IMR-90 (cell line): Measurements from ENCODE around the gene PEX16. TPM values are rescaled to one million over a fixed set of nuclear protein-coding genes. Genes with fewer than 3 reads are reported as not detected.

Source experiments
- ATAC-seq: fragments of 200-7000 bp; cut with Tn5 transposase; 2 replicates; pipeline ENCODE4 v1.9.1; 2020; ENCODE audit warnings: low read depth, mild to moderate bottlenecking, moderate library complexity
- BruUV-seq: library from RNA; stranded (reverse); fragments of 400-500 nt; replicated peaks from 2 replicates; lab custom pipeline; 2021; lab: Mats Ljungman, UMichigan
- CTCF ChIA-PET: fragments of 300-600 bp; formaldehyde crosslinking; extraction: SDS; loops from one replicate; lab custom pipeline; 2021; ENCODE audit warnings: antibody characterized with exemption; lab: Yijun Ruan, JAX
- POLR2A ChIA-PET: fragments of 300-600 bp; sonication (Branson Sonifier 250); formaldehyde crosslinking; loops from one replicate; lab custom pipeline; 2022; ENCODE audit warnings: antibody characterized with exemption; ENCODE audit not compliant: unreplicated experiment; lab: Charles Lee
- DNase-seq: peaks from one replicate; pipeline ENCODE4 v3.0.0; 2013
- H2AFZ ChIP-seq: replicated peaks from 2 replicates; pipeline ENCODE3; 2013; ENCODE audit warnings: low read length, mild to moderate bottlenecking; ENCODE audit not compliant: poor library complexity
- H2AK5ac ChIP-seq: 2 replicates; pipeline ENCODE4 v1.6.1; 2013; ENCODE audit warnings: low read depth, low read length, inconsistent platforms
- H2AK9ac ChIP-seq: replicated peaks from 2 replicates; pipeline ENCODE3; 2013; ENCODE audit warnings: mild to moderate bottlenecking, low read depth, low read length, moderate library complexity; ENCODE audit not compliant: poor library complexity
- H2BK120ac ChIP-seq: 2 replicates; pipeline ENCODE4 v1.6.1; 2013; ENCODE audit warnings: low read depth, low read length, inconsistent platforms
- H2BK15ac ChIP-seq: 3 replicates; pipeline ENCODE4 v1.6.1; 2013; ENCODE audit warnings: low read depth, low read length, inconsistent platforms
- H2BK20ac ChIP-seq: 2 replicates; pipeline ENCODE4 v1.6.1; 2013; ENCODE audit warnings: low read depth, mild to moderate bottlenecking, inconsistent platforms, low read length, moderate library complexity
- H2BK5ac ChIP-seq: 2 replicates; pipeline ENCODE4 v1.6.1; 2013; ENCODE audit warnings: mild to moderate bottlenecking, low read depth, low read length, inconsistent platforms; ENCODE audit not compliant: poor library complexity, severe bottlenecking
- H3K14ac ChIP-seq: replicated peaks from 2 replicates; pipeline ENCODE4 v1.6.1; 2013; ENCODE audit warnings: low read depth, low read length, inconsistent platforms
- H3K18ac ChIP-seq: 2 replicates; pipeline ENCODE4 v1.6.1; 2013; ENCODE audit warnings: low read depth, low read length, control low read depth
- H3K23ac ChIP-seq: 2 replicates; pipeline ENCODE4 v1.6.1; 2013; ENCODE audit warnings: low read depth, low read length, inconsistent platforms
- H3K27ac ChIP-seq: 2 replicates; pipeline ENCODE4 v1.5.1; 2013; ENCODE audit warnings: mild to moderate bottlenecking, control low read depth, low read length; ENCODE audit not compliant: insufficient read depth
- H3K27me3 ChIP-seq: 2 replicates; pipeline ENCODE4 v1.6.1; 2013; ENCODE audit warnings: low read length; ENCODE audit not compliant: control insufficient read depth, insufficient read depth
- H3K36me3 ChIP-seq: 2 replicates; pipeline ENCODE4 v1.6.1; 2013; ENCODE audit warnings: low read length, mixed read lengths; ENCODE audit not compliant: control insufficient read depth, insufficient read depth
- H3K4ac ChIP-seq: 2 replicates; pipeline ENCODE4 v1.6.1; 2013; ENCODE audit warnings: low read depth, low read length, inconsistent platforms
- H3K4me1 ChIP-seq: 2 replicates; pipeline ENCODE4 v1.6.1; 2013; ENCODE audit warnings: low read length, mixed read lengths; ENCODE audit not compliant: control insufficient read depth, insufficient read depth
- H3K4me2 ChIP-seq: 2 replicates; pipeline ENCODE4 v1.6.1; 2013; ENCODE audit warnings: low read depth, mild to moderate bottlenecking, control low read depth, low read length, moderate library complexity
- H3K4me3 ChIP-seq: 2 replicates; pipeline ENCODE4 v1.5.1; 2013; ENCODE audit warnings: low read depth, mild to moderate bottlenecking, control low read depth, low read length, moderate library complexity; ENCODE audit not compliant: insufficient read depth
- H3K56ac ChIP-seq: 2 replicates; pipeline ENCODE4 v1.6.1; 2013; ENCODE audit warnings: low read length, inconsistent platforms; ENCODE audit not compliant: insufficient read depth; ENCODE audit errors: extremely low read depth
- H3K79me1 ChIP-seq, 2 experiments: 2 replicates each; pipeline ENCODE4 v1.6.1; 2013; ENCODE audit warnings: low read length in 2 of 2, inconsistent platforms in 1 of 2, low read depth in 1 of 2
- H3K9ac ChIP-seq: 2 replicates; pipeline ENCODE4 v1.6.1; 2013; ENCODE audit warnings: low read depth, low read length, control low read depth
- H3K9me1 ChIP-seq: 2 replicates; pipeline ENCODE4 v1.6.1; 2013; ENCODE audit warnings: low read length, inconsistent platforms; ENCODE audit not compliant: insufficient read depth
- H3K9me3 ChIP-seq: 2 replicates; pipeline ENCODE4 v1.6.1; 2013; ENCODE audit warnings: low read length; ENCODE audit not compliant: control insufficient read depth, insufficient read depth
- H4K20me1 ChIP-seq: 2 replicates; pipeline ENCODE4 v1.6.1; 2013; ENCODE audit warnings: low read length, inconsistent platforms; ENCODE audit not compliant: insufficient read depth
- H4K5ac ChIP-seq: 2 replicates; pipeline ENCODE4 v1.6.1; 2013; ENCODE audit warnings: mild to moderate bottlenecking, low read depth, low read length, control low read depth
- H4K8ac ChIP-seq, 2 experiments: 2 replicates each; pipeline ENCODE4 v1.6.1; 2013; ENCODE audit warnings: low read depth in 2 of 2, low read length in 2 of 2, control low read depth in 1 of 2, inconsistent platforms in 1 of 2
- H4K91ac ChIP-seq: 2 replicates; pipeline ENCODE4 v1.6.1; 2013; ENCODE audit warnings: low read depth, low read length, inconsistent platforms; ENCODE audit not compliant: insufficient read depth
- BHLHE40 ChIP-seq: fragments of 150-350 bp; IDR thresholded peaks from 2 replicates; pipeline ENCODE4 v1.6.1; 2016; ENCODE audit warnings: mild to moderate bottlenecking, low read depth, low read length
- CEBPB ChIP-seq: IDR thresholded peaks from 2 replicates; pipeline ENCODE4 v1.6.1; 2012; ENCODE audit warnings: low read depth, low read length, improper control_type of control experiment
- FOS ChIP-seq: fragments of 150-350 bp; IDR thresholded peaks from 2 replicates; pipeline ENCODE4 v1.6.1; 2016; ENCODE audit warnings: low read depth, low read length
- MAFK ChIP-seq: IDR thresholded peaks from 2 replicates; pipeline ENCODE4 v1.6.1; 2012; ENCODE audit warnings: low read depth, low read length, improper control_type of control experiment
- MAZ ChIP-seq: IDR thresholded peaks from 2 replicates; pipeline ENCODE4 v1.6.1; 2012; ENCODE audit warnings: low read depth, mild to moderate bottlenecking, low read length, improper control_type of control experiment, moderate library complexity, borderline replicate concordance
- MXI1 ChIP-seq: IDR thresholded peaks from 2 replicates; pipeline ENCODE4 v1.6.1; 2012; ENCODE audit warnings: low read depth, mild to moderate bottlenecking, low read length, moderate library complexity, borderline replicate concordance
- NFE2L2 ChIP-seq: fragments of 150-350 bp; IDR thresholded peaks from 2 replicates; pipeline ENCODE4 v1.6.1; 2016; ENCODE audit warnings: low read depth, mild to moderate bottlenecking, low read length
- POLR2A ChIP-seq: IDR thresholded peaks from 2 replicates; pipeline ENCODE4 v1.6.1; 2012; ENCODE audit warnings: mild to moderate bottlenecking, low read depth, low read length
- RCOR1 ChIP-seq: IDR thresholded peaks from 2 replicates; pipeline ENCODE4 v1.6.1; 2012; ENCODE audit warnings: mild to moderate bottlenecking, low read length, improper control_type of control experiment; ENCODE audit not compliant: insufficient replicate concordance
- RFX5 ChIP-seq: IDR thresholded peaks from 2 replicates; pipeline ENCODE4 v1.8.0; 2012; ENCODE audit warnings: low read depth, mild to moderate bottlenecking, low read length, moderate library complexity
- SMC3 ChIP-seq: fragments of 150-350 bp; IDR thresholded peaks from 2 replicates; pipeline ENCODE4 v1.6.1; 2016; ENCODE audit warnings: low read depth, mild to moderate bottlenecking, antibody characterized with exemption, low read length, moderate library complexity
- WGBS, 2 experiments: methylation state at CpG; one replicate each; pipeline versions ENCODE4 v1.1.5 to v1.1.7; 2013; ENCODE audit warnings: missing lambda C conversion rate in 2 of 2; ENCODE audit not compliant: insufficient read length in 1 of 2; ENCODE audit errors: extremely low coverage in 2 of 2; 5-methylcytosine and 5-hydroxymethylcytosine counted together
- dilution Hi-C: fragments of 300-500 bp; cut with HindIII; formaldehyde crosslinking; loops from one replicate; pipeline ENCODE4 v1.14.3; 2018; ENCODE audit warnings: low sequenced_read_pairs; ENCODE audit not compliant: unreplicated experiment
- in situ Hi-C: fragments of 300-500 bp; cut with MboI; formaldehyde crosslinking; loops from 3 replicates; pipeline ENCODE4 v1.14.3; 2019; ENCODE audit warnings: low sequenced_read_pairs, inconsistent platforms, mixed read lengths
- intact Hi-C: fragments of 100-400 bp; cut with micrococcal nuclease; formaldehyde crosslinking; loops from 2 replicates; pipeline ENCODE4 v1.10.0; 2022
- polyA plus RNA-seq, 3 experiments: library from polyadenylated mRNA; depleted of rRNA; stranded (reverse); fragments of >200 nt; gene quantifications; 2 replicates each; pipeline ENCODE4 v1.2.3, GENCODE V29; 2012; ENCODE audit warnings: low replicate concordance in 1 of 3
- total RNA-seq: library from RNA; depleted of rRNA; stranded (reverse); fragments of >200 nt; gene quantifications from 2 replicates; pipeline ENCODE4 v1.2.3, GENCODE V29; 2012
- TF ChIP-seq, protein P1 (sequence below): conservative IDR thresholded peaks from 2 replicates; pipeline ENCODE4 v1.5.1; 2012; ENCODE audit warnings: mild to moderate bottlenecking, low read depth, low read length, improper control_type of control experiment
- TF ChIP-seq, protein P2 (sequence below): fragments of 150-350 bp; IDR thresholded peaks from 2 replicates; pipeline ENCODE4 v1.6.1; 2016; ENCODE audit warnings: low read depth, mild to moderate bottlenecking, low read length, moderate library complexity, borderline replicate concordance
- TF ChIP-seq, protein P3 (sequence below): fragments of 150-350 bp; IDR thresholded peaks from 2 replicates; pipeline ENCODE4 v1.6.1; 2017; ENCODE audit warnings: mild to moderate bottlenecking, antibody characterized with exemption, low read length, low read depth

The PEX16 gene
- total and polyA plus RNA-seq, 2 of the 4 experiments (the other 2 are of a cell fraction) = 17.9 to 23.3 TPM

DNA sequence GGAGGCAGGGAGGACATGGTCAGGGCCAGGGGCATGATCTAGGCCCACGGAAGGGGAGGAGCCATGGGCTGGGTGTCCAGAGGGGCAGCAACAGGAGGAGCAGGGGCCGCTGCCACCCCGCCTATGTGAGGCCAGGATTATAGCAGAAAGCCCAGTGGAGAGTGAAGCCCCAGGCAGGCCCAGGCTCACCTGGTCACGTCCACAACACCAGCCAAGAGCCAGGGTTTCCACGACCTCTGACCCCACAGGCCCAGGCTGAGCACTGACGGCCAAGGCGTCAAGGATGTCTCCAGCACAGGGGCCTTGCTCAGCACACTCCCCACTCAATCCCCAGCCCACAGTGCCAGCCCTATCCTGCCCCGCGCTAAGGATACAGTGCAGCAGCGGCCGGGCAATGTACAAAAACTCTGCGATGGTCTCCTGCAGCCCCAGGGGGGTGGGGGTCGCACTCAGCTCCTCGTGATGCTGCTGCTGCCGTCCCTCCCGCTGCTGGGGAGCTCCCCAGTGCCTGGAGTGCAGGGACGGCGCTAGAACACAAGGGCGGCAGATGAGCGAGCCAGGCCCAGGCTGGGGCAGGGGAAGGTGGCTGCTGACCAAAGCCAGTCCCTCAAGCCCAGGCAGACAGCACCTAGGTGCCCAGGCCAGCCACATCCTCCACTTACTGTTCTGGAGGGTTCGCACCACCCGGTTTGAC is 3.6 kb downstream of the PEX16 start:
- Histone ChIP-seq H2BK5ac (no peak overlapping the region), H2BK120ac (no peak overlapping the region), H3K4me2 (no peak overlapping the region), H3K9ac (no peak overlapping the region), H2BK15ac (no peak overlapping the region), H4K91ac (no peak overlapping the region), H3K9me1 (0 out of 2 replicates have a peak, but pooled peaks cover 5% of the 10 kb centered on the region), H3K9me3 (no peaks in the 10 kb centered on the region), H4K8ac (no peak overlapping the region), H2AFZ (no peak overlapping the region), H3K23ac (no peak overlapping the region), H3K18ac (no peak overlapping the region), H3K79me1 (peaks cover 18 to 32% of the 10 kb centered on the region in 2 experiments), H3K27me3 (no peaks in the 10 kb centered on the region), H3K36me3 (peaks cover 34% of the 10 kb centered on the region), H3K14ac (no peak overlapping the region), H3K4me1 (no peaks in the 10 kb centered on the region), H3K4me3 (no peak overlapping the region), H3K56ac (no peak overlapping the region), H2AK9ac (no peak overlapping the region), H2BK20ac (no peak overlapping the region), H3K4ac (no peak overlapping the region), H3K27ac (no peak overlapping the region), H2AK5ac (no peak overlapping the region), H4K5ac (no peak overlapping the region), H4K20me1 (peaks cover 7% of the 10 kb centered on the region; the same call in 1 of the 2 replicates)
- no peak for DNase-seq
- 83% methylated on average over 7 of the region's 22 CpGs; no CpG with 5 or more reads in 1 of the 2 experiments for WGBS, 2 experiments
- ATAC-seq = no peak
- TF ChIP-seq CEBPB (no peak), SMC3 (no peak), POLR2A (no peak), RFX5 (no peak), NFE2L2 (no peak), MXI1 (no peak), MAFK (no peak), FOS (no peak), BHLHE40 (no peak), MAZ (no peak), RCOR1 (no peak)
- TF ChIP-seq, protein P1, sequence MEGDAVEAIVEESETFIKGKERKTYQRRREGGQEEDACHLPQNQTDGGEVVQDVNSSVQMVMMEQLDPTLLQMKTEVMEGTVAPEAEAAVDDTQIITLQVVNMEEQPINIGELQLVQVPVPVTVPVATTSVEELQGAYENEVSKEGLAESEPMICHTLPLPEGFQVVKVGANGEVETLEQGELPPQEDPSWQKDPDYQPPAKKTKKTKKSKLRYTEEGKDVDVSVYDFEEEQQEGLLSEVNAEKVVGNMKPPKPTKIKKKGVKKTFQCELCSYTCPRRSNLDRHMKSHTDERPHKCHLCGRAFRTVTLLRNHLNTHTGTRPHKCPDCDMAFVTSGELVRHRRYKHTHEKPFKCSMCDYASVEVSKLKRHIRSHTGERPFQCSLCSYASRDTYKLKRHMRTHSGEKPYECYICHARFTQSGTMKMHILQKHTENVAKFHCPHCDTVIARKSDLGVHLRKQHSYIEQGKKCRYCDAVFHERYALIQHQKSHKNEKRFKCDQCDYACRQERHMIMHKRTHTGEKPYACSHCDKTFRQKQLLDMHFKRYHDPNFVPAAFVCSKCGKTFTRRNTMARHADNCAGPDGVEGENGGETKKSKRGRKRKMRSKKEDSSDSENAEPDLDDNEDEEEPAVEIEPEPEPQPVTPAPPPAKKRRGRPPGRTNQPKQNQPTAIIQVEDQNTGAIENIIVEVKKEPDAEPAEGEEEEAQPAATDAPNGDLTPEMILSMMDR = no peak
- TF ChIP-seq, protein P2, sequence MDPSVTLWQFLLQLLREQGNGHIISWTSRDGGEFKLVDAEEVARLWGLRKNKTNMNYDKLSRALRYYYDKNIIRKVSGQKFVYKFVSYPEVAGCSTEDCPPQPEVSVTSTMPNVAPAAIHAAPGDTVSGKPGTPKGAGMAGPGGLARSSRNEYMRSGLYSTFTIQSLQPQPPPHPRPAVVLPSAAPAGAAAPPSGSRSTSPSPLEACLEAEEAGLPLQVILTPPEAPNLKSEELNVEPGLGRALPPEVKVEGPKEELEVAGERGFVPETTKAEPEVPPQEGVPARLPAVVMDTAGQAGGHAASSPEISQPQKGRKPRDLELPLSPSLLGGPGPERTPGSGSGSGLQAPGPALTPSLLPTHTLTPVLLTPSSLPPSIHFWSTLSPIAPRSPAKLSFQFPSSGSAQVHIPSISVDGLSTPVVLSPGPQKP = no peak
- TF ChIP-seq, protein P3, sequence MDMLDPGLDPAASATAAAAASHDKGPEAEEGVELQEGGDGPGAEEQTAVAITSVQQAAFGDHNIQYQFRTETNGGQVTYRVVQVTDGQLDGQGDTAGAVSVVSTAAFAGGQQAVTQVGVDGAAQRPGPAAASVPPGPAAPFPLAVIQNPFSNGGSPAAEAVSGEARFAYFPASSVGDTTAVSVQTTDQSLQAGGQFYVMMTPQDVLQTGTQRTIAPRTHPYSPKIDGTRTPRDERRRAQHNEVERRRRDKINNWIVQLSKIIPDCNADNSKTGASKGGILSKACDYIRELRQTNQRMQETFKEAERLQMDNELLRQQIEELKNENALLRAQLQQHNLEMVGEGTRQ = no peak
- intact Hi-C loops = no loop called here
- in situ Hi-C loops = no loop called here
- ChIA-PET POLR2A (no interaction called here), CTCF (no interaction called here)
- dilution Hi-C loops = no loop called here
- no TSS peak for BruUV-seq
